Right atrium auricular region (tissue), 2 donors: ENCODE measurements around the gene RPS6KA4. TPM values are rescaled to one million over a fixed set of nuclear protein-coding genes. Genes with fewer than 3 reads are reported as not detected.
"Not testable (repeated sequence)": the region's sequence is repeated elsewhere in the genome, so short reads cannot be mapped to it uniquely, and the experiment has no call there.

ENCODE experiments used
- DNase-seq: peaks from one replicate; pipeline ENCODE4 v3.0.0-alpha.2; 2019; ENCODE audit warnings: low spot score
- H3K27ac ChIP-seq, 2 donors: fragments of 200-600 bp; sonication (generic); 1 replicate in 1 of 2; 2 replicates in 1 of 2; pipeline ENCODE4 v1.5.1; 2016 to 2019
- H3K27me3 ChIP-seq, 2 donors: fragments of 200-600 bp; sonication (generic); one replicate each; pipeline versions ENCODE4 v1.5.1 to v1.6.0; 2017 to 2019
- H3K36me3 ChIP-seq: fragments of 200-600 bp; sonication (generic); one replicate; pipeline ENCODE4 v1.5.1; 2016
- H3K4me1 ChIP-seq, 2 donors: fragments of 200-600 bp; sonication (generic); one replicate each; pipeline versions ENCODE4 v1.5.1 to v1.6.0; 2017 to 2019
- H3K4me3 ChIP-seq, 2 donors: fragments of 200-600 bp; sonication (generic); 1 replicate in 1 of 2; 2 replicates in 1 of 2; pipeline ENCODE4 v1.5.1; 2017 to 2019; ENCODE audit warnings: mild to moderate bottlenecking in 1 of 2, moderate library complexity in 1 of 2
- H3K9me3 ChIP-seq, 2 donors: fragments of 200-600 bp; sonication (generic); one replicate each; pipeline ENCODE4 v1.5.1; 2019
- microRNA counts, 2 donors: library from miRNA; unstranded; fragments of <30 nt; microRNA quantifications; one replicate each; lab custom pipeline; 2016 to 2017
- microRNA-seq, 2 donors: library from miRNA; unstranded; fragments of <30 nt; microRNA quantifications; one replicate each; pipeline ENCODE4, GENCODE V29; 2016 to 2017; ENCODE audit warnings: borderline number of aligned reads in 2 of 2, borderline replicate concordance in 1 of 2
- total RNA-seq, 2 donors: library from RNA; depleted of rRNA; stranded (reverse); fragments of >200 nt; gene quantifications; one replicate each; pipeline ENCODE4 v1.1.0, GENCODE V29; 2016
- TF ChIP-seq, protein P1 (sequence below), 2 donors: fragments of 200-600 bp; sonication (generic); IDR thresholded peaks; one replicate each; pipeline ENCODE4 v1.5.1; 2019; ENCODE audit warnings: antibody characterized with exemption in 2 of 2

Gene RPS6KA4
- total RNA-seq, 2 donors from 2014 or later, result 11.4 to 22.2 TPM

DNA sequence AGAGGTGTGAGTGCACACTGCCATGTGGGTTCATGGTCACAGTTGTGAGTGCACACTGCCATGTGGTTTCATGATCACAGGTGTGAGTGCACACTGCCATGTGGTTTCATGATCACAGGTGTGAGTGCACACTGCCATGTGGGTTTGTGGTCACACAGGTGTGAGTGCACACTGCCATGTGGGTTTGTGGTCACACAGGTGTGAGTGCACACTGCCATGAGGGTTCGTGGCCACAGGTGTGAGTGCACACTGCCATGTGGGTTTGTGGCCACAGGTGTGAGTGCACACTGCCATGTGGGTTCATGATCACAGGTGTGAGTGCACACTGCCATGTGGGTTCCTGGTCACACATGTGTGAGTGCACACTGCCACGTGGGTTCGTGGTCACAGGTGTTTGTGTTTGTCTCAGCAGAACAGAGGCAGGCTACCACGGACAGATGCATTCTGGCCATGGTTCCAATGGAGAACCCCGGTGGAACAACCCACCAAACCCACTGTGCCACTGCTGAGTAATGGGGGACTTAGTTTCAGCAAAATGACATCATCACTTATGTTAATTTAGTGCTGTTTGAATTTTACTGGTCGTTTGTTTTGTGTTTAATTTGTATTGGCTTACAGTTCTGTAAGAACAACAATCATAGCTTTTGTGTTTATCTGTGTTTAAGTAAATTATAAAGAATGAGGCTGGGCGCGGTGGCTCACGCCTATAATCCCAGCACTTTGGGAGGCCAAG is 57.2 kb downstream of the RPS6KA4 start:
- Histone ChIP-seq H3K27me3 (no peaks in the 10 kb centered on the region), H3K27ac (no peak overlapping the region), H3K36me3 (no peaks in the 10 kb centered on the region), H3K4me3 (no peak overlapping the region), H3K4me1 (no peaks in the 10 kb centered on the region), H3K9me3 (peaks cover 0 to under 1% of the 10 kb centered on the region in 2 donors)
- DNase-seq, result no peak
- TF ChIP-seq, protein P1, sequence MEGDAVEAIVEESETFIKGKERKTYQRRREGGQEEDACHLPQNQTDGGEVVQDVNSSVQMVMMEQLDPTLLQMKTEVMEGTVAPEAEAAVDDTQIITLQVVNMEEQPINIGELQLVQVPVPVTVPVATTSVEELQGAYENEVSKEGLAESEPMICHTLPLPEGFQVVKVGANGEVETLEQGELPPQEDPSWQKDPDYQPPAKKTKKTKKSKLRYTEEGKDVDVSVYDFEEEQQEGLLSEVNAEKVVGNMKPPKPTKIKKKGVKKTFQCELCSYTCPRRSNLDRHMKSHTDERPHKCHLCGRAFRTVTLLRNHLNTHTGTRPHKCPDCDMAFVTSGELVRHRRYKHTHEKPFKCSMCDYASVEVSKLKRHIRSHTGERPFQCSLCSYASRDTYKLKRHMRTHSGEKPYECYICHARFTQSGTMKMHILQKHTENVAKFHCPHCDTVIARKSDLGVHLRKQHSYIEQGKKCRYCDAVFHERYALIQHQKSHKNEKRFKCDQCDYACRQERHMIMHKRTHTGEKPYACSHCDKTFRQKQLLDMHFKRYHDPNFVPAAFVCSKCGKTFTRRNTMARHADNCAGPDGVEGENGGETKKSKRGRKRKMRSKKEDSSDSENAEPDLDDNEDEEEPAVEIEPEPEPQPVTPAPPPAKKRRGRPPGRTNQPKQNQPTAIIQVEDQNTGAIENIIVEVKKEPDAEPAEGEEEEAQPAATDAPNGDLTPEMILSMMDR (IDR thresholded peaks at IDR 0.05), result no peak

DNA sequence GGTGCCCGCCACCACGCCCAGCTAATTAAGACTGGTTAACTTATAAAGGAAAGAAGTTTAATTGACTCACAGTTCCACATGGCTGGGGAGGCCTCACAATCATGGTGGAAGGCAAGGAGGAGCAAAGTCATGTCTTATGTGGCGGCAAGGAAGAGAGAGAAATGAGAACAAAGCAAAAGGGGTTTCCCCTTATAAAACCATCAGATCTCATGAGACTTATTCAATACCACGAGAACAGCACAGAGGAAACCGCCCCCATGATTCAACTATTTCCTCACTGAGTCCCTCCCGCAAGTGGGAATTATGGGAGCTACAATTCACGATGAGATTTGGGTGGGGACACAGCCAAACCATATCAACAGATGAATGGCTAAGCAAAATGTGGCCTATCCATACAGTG is 59.3 kb downstream of the RPS6KA4 start:
- H3K27me3 ChIP-seq, H3K4me1 ChIP-seq, H3K36me3 ChIP-seq, DNase-seq, H3K4me3 ChIP-seq, H3K27ac ChIP-seq: not testable (repeated sequence)
- peaks cover 0 to 16% of the 10 kb centered on the region in 2 donors for H3K9me3 ChIP-seq

DNA sequence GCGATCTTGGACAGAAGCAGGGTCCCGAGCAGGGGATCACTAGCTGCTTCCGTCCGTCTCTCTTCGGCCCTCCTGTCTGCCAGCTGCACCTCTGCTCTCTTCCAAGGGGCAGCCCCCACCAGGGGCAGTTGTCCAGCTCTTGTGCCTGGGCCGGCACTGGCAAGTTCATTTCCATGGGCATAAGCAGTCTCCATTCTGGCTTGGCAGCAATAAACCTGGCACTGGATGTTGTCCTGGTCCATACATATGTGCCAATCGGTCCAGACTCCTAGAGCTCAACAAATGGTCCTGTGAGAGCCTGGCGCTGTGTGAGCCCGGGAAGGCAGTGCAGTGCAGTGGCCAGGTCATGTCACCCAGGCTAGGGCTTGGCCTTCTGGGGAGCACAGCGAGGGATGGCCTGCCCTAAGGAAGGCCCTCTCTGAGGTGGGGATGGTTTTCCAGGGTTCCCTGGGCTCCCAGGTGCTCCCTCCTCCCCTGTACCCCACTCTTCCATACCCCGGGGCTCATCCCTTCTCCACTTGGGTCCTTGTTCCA is 60.4 kb downstream of the RPS6KA4 start:
- TF ChIP-seq, protein P1 (IDR thresholded peaks at IDR 0.05), result no peak
- DNase-seq, result no peak
- Histone ChIP-seq H3K4me3 (no peak overlapping the region), H3K36me3 (no peaks in the 10 kb centered on the region), H3K27me3 (no peaks in the 10 kb centered on the region), H3K27ac (no peak overlapping the region), H3K4me1 (no peaks in the 10 kb centered on the region), H3K9me3 (peaks cover 0 to 16% of the 10 kb centered on the region in 2 donors)

DNA sequence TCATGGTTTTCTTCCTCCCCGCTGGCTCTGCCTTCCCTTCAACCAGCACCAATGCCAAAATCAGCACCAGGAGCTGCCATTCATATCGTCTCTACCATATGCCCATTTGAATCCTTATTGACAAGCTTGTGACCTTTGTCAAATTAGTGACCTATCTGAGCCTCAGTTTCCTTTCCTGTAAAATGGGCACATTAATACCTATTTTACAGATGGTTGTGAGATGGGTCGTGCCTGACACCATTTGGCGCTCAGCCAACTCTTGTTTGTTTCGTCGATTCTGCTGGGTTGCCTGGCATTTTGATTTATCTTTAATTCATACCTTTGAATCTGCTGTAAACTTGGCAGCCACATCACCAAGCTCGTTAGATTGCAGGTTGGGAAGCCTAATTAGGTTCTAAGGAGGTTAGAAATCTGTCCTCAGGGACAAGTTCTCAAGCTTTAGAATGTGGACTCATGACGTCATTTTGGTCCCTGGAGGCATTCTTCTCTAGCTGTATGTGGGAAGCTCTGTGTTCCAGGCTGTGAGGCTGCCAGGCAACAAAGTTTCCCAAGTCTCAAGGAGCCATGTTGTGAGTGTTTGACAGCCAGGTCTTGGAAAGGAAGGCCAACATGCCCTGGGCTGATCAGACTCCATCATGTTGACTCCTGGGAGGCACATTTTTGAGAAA is 61.0 kb downstream of the RPS6KA4 start:
- Histone ChIP-seq H3K4me3 (no peak overlapping the region), H3K27ac (no peak overlapping the region), H3K36me3 (no peaks in the 10 kb centered on the region), H3K4me1 (no peaks in the 10 kb centered on the region), H3K27me3 (no peaks in the 10 kb centered on the region), H3K9me3 (peaks cover 0 to 16% of the 10 kb centered on the region in 2 donors)
- TF ChIP-seq, protein P1 (IDR thresholded peaks at IDR 0.05), result no peak
- no peak for DNase-seq

MicroRNA genes within 50 kb of the gene (microRNA counts, 767-probe panel; counts per million panel counts)
- 0 to 31.0 counts per million in 2 donors for microRNA hsa-miR-1237 (lab: Ali Mortazavi, UCI)

Small RNA genes lying within 50 kb of the gene (microRNA-seq; reads per million reads assigned to microRNA genes)
- gene MIR1237 (0 to 0.71 reads per million in 2 donors), gene MIR7155 (0.71 reads per million in 2 donors)

Other genes starting within 250 kb of the RPS6KA4 start
- gene MACROD1, start 193.0 kb upstream of the RPS6KA4 start, total RNA-seq, result 10 to 100 TPM; 50.7 to 59.0 TPM
- 100 to 1,000 TPM in 1 of 2 donors, 10 to 100 TPM in 1; 88.9 to 114 TPM for gene STIP1, start 173.0 kb upstream of the RPS6KA4 start, total RNA-seq
- 10 to 100 TPM in 1 of 2 donors, 1 to 10 TPM in 1; 6.3 to 19.4 TPM for gene FERMT3, start 152.4 kb upstream of the RPS6KA4 start, total RNA-seq
- 10 to 100 TPM; 86.0 to 95.8 TPM for gene TRPT1, start 133.0 kb upstream of the RPS6KA4 start, total RNA-seq
- gene NUDT22, start 132.9 kb upstream of the RPS6KA4 start, total RNA-seq, result 10 to 100 TPM; 73.3 to 95.6 TPM
- 10 to 100 TPM; 24.7 to 32.1 TPM for gene DNAJC4, start 128.6 kb upstream of the RPS6KA4 start, total RNA-seq
- 100 to 1,000 TPM; 153 to 201 TPM for gene VEGFB, start 124.6 kb upstream of the RPS6KA4 start, total RNA-seq
- 10 to 100 TPM; 59.1 to 83.4 TPM for gene FKBP2, start 118.1 kb upstream of the RPS6KA4 start, total RNA-seq
- gene PPP1R14B, start 112.2 kb upstream of the RPS6KA4 start, total RNA-seq, result 10 to 100 TPM; 76.4 to 99.2 TPM
- 10 to 100 TPM in 1 of 2 donors, 1 to 10 TPM in 1; 7.5 to 15.5 TPM for gene PLCB3, start 107.6 kb upstream of the RPS6KA4 start, total RNA-seq
- 100 to 1,000 TPM; 120 to 122 TPM for gene BAD, start 74.5 kb upstream of the RPS6KA4 start, total RNA-seq
- gene GPR137, start 73.3 kb upstream of the RPS6KA4 start, total RNA-seq, result 10 to 100 TPM; 22.1 to 23.5 TPM
- gene KCNK4, start 67.9 kb upstream of the RPS6KA4 start, total RNA-seq, result not detected
- gene CATSPERZ, start 58.8 kb upstream of the RPS6KA4 start, total RNA-seq, result not detected
- gene ESRRA, start 53.6 kb upstream of the RPS6KA4 start, total RNA-seq, result 100 to 1,000 TPM; 164 to 190 TPM
- gene TRMT112, start 41.6 kb upstream of the RPS6KA4 start, total RNA-seq, result 100 to 1,000 TPM; 110 to 151 TPM
- gene PRDX5, start 41.0 kb upstream of the RPS6KA4 start, total RNA-seq, result 100 to 1,000 TPM; 401 to 435 TPM
- 10 to 100 TPM; 11.7 to 12.0 TPM for gene CCDC88B, start 19.0 kb upstream of the RPS6KA4 start, total RNA-seq
- not detected for gene SLC22A11, start 196.8 kb downstream of the RPS6KA4 start, total RNA-seq
- not detected for gene SLC22A12, start 232.1 kb downstream of the RPS6KA4 start, total RNA-seq